Effector CD8-positive, alpha-beta T cell (primary cell): ENCODE measurements around the gene DDRGK1.
A peak's percentile ranks its signal among the peaks of the same experiment; 100 is the strongest.
"Not testable (repeated sequence)": the region's sequence is repeated elsewhere in the genome, so short reads cannot be mapped to it uniquely, and the experiment has no call there.

ENCODE experiments used
- DNase-seq: peaks from one replicate; lab custom pipeline; 2025; lab: John Stamatoyannopoulos, UW

The DDRGK1 gene

DNA sequence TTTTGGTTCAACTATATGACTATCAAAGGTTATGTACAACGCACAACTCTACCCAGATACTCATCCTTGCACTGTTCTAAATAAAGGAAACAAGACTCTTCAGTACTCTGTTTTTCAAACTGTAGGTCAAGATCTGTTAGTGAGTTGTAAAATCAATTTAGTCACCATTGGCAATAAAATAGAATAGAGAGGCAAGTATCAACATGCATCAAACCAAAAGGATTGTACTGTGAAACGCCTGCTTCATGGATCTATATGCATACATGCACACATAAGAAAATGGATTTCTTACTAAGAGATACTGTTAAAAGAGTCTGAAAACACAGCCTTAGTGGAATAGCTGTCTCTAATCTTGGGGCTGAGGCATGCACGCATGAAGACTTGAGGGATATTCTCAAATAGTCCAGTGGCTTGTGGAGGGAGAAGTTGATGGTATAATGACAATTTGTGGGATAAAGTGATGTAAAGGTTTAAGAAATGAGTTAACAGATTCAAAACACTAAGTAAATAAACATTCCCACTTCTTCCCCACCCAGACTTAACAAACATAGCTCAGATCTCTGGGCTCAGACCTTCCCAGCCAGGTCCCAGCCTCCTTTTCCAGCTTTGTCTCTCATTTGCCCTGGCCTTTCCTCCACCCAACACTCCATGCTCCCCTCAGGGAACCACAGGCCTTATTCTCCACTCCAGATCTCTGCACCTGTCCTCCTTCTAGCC lies 20.4 kb downstream of the DDRGK1 start:
- no peak for DNase-seq

DNA sequence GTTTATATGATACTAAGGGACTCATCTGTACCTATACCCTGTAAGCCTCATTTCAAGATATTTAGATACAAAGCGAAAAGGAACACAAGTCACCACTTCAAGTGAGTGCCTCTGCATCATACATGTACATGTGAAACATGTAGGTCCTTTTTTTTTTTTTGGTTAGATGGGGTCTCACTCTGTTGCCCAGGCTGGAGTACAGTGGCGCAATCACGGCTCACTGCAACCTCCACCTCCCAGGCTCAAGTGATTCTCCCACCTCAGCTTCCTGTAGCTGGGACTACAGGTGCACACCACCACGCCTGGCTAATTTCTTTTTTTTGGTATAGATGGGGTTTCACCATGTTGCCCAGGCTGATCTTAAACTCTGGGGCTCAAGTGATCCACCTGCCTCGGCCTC lies 22.1 kb downstream of the DDRGK1 start:
- not testable (repeated sequence) for DNase-seq

DNA sequence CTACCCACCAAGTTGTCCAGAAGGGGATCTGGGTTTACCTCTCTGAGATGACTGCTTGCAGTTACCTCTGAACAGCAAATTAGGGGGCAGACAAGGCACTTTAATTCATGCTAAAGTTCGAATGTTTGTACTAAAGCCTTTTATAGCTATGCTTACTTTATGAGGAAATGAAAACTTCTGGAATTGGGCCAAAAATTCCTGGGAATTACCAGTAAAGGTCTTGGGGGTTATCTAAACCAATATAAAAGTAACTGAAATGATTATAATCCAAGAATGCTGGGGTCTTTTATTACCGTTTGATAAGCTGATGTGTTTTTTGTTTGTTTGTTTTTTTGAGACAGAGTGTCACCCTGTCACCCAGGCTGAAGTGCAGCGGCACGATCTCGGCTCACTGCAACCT lies 23.2 kb downstream of the DDRGK1 start:
- no peak for DNase-seq

DNA sequence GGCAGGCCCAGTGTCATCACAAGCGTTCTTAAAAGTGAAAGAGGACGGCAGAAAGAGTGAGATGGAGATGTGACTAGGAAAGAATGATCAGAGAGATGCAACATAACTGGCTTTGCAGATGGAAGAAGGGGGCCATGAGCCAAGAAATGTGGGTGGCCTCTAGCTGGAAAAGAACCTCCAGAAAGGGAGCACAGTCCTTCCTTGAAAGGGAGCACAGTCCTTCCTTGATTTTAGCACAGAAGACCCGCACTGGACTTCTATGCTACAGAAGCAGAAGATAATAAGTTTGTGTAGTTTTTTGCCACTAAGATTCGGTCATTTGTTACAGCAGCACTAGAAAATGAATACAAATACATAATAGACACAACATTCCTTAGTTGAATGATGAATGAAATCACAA lies 24.2 kb downstream of the DDRGK1 start:
- DNase-seq, result no peak

DNA sequence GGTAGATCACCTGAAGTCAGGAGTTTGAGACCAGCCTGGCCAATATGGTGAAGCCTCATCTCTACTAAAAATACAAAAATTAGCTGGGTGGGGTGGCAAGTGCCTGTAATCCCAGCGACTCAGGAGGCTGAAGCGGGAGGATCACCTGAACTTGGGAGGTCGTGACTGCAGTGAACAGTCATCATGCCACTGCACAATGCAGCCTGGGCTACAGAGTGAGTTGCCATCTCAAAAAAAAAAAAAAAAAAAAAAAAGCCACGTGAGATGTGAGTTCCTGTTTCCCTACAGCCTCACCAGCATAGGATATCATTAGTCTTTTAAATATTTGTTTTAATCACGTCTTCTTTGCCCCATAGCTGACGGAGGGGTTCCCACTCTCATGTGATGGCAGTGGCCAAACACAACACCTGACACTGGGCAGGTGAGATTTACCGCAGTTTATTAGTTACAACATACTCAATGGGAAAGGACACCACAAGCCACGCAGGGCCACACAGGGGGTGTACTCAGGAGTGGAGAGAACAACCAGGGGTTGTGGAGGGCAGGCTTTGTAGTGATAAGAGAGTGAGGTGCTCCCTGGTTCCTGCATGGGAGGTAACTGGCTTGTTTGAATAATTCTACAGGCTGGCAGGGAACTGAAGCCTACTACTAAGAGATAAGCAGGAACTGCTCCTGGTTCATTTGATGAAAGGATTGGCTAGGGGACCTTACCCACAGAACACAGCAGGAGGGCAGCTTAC lies 26.6 kb downstream of the DDRGK1 start:
- no peak for DNase-seq

DNA sequence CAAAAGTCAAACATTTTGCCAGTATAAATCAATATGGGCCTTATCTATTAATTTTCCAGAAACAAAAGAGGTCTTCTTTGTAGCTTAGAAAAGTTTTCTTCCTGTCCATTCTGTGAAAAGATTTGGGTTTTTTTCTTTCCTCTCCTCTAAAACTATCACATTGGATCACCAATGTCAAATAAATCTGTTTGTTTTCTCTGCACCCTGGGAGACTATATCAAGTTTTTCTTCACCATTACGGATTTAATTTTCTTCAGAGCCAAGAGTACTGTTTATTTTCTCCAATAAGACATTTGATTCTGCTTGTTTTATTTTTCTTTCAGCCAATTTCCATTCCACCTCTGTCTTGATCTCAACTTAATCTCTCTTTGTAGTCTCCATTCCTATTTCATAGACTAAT lies 29.2 kb downstream of the DDRGK1 start:
- DNase-seq, result no peak

DNA sequence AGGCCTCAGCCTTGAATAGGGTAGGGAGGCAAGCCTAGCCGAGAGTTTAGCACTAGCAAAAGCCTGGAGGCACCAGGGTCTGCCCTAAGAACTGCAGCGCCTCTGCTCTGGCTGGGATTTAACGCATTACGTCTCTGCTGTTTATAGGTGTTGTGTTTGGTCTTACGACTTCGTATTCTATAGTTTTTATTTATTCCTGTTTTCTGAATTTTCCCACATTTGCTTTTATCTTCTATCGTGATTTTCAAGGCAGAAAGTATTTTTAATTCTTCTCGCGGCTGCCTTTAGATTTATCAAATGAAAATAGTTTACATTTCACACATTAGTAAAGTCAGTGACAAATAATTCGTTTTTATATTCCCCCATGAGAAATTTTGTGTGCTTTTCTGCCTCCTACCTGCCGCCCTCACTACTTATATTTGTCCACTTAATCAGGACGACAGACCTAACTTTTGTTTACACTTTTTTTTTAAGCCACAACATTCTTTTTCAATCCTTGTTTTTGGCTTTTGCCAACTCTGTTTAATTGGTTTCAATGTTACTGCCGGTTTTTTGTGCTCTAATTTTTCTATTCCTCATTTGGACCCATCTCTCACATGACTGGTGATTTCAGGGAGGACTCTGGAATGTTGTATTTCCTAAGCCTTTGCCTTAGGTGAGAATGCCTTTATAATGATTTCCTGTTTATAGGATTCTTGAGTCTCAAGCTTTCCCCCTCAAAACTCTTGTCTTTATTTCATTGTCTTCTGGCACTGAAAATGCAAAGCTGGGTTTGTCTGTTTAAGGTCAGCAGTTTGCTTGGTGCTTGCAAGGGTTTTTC lies 29.8 kb downstream of the DDRGK1 start:
- no peak for DNase-seq

DNA sequence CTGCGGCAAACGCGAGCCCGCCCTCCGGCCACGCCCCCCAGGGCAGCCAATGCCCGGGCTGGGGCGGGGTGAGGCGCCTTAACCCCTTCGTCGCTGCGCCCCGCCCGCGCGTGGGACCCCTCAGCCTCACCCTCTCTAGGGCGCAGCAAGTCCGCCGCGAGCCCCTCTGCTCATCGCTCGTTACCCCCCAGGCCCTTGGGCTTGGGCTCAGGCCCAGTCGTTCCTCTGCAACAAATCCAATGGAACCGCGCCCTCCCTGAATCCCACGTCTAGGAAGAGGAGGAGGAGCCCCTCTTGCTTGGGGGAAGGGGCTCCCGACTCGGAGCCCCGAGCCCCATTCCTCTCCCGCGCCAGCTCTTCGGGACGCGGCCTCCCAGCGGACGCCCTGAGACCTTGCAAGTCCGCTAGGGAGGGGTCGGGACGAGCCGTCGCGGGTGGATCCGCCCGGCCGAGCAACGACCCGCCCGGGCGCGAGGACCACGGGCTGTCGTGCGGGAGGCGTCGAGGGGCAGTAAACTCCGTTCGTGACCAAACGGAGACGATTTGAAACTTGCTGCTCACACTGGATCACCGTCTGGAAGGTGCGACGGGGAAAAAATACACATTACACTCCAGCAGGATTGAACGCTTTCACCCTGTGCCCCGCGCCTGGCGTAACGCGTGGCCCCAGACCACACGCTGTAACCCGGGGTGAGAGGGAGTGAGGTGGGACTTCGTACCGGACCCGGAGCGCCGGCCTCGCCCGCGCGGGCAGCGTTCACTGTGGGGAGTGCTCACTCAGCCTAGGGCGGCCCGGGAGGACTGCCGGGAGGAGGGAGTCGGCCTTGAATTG lies 30.7 kb downstream of the DDRGK1 start:
- peak; percentile 82 for DNase-seq

DNA sequence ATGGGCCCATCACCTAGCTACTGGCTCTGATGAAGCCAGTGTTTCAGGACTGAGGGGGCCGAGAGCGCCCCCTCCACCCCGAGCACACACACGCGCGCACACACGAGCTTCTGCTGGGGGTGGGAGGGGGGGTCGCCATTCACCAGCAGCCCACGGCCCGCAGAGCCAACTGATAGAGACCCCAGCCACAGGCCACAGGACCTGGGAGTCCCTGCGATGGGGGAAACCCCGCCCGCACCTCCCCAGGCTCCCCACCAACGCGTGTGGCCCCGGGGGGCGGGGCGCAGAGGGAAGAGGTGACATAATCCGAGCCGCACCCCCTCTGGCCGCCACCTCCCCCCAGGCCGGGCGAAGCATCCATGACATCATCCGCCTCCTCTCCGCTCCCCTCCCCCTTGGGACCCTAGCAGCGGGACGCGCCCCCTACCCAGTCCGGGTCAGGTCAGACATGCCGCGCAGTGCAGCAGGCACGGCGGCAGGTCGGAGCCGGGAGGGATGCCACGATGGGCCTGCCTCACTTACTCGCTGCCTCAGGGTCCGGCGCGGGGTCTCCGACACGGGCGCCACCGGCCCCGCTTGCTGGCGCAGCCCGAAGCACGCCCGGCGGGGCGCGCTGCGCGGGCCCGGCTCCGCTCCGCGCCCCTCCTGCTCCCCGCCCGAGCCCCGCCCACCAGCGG lies 31.4 kb downstream of the DDRGK1 start, which contains the start of gene LZTS3:
LZTS3 (minus strand) TSS at position 617 of the 677 bp plus-strand sequence. CDS start 6,386 bp downstream, outside the sequence.
- peak; percentile 87 for DNase-seq

DNA sequence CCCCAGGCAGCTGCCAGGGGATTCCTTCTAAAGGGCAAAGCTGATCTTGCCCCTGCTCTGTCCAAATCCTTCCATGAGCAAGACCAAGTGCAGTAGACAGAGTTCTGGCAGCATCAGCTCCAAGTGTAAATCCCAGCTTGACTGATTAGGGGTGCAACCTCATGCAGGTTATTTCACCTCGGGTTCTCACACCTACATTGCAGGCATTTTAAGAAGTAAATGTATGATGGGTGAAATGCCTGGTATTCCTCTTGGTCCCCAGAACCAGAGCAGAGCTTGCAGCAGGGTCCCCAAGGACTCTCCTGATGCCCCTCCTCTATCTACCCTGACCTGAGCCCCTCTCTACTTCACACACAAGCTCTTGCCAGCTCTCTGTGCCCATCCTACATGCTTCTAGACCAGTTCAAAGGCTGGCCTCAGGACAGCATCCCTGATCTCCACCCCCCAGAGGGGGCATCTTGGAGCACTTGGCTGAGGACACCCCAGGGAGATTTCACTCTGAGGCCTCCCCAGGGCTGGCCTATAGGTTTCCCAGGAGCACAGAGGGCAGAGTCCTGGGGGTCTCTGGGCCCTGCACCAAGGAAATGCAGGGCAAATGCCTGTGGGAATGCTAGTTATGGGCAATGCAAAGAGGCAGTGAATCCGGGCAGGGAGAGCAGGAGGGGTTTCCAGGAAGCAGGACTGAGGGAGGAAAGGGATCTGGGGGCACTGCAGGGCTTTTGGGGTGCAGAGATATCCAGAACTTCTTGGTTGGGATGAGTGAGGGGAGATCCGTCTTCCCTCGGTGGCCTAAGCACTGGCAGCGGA lies 32.2 kb downstream of the DDRGK1 start:
- DNase-seq, result no peak

DNA sequence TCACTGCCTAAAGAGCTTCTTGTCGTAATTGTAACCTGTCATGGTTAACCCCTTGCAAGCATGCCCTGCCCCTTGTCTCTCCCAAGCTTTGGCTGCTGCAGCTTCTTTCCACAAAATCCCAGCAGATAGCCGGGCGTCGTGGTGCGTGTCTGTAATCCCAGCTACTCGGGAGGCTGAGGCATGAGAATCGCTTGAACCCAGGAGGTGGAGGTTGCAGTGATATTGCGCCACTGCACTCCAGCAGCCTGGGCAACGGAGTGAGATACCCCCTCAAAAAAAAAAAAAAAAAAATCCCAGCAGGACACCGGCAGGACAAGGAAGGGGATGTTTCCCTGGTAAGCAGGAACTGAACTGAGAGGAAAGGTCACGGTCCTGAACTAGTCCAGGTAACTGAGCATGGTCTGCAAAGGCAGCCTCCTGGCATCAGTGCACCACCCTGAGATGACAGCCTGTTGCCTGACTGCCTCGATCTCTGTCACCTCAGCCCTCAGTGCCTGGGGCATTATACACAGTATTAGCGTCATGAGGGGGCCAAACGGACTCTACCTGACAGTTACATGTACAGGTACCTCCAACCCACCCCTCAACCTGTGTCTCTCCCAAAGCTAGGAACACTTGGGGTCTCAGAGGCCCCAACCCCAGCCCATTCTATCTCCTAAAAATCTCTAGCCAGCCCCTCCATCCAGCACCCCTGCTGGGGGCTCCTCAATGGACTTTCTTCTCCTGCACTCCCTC lies 32.9 kb downstream of the DDRGK1 start:
- DNase-seq, result no peak

DNA sequence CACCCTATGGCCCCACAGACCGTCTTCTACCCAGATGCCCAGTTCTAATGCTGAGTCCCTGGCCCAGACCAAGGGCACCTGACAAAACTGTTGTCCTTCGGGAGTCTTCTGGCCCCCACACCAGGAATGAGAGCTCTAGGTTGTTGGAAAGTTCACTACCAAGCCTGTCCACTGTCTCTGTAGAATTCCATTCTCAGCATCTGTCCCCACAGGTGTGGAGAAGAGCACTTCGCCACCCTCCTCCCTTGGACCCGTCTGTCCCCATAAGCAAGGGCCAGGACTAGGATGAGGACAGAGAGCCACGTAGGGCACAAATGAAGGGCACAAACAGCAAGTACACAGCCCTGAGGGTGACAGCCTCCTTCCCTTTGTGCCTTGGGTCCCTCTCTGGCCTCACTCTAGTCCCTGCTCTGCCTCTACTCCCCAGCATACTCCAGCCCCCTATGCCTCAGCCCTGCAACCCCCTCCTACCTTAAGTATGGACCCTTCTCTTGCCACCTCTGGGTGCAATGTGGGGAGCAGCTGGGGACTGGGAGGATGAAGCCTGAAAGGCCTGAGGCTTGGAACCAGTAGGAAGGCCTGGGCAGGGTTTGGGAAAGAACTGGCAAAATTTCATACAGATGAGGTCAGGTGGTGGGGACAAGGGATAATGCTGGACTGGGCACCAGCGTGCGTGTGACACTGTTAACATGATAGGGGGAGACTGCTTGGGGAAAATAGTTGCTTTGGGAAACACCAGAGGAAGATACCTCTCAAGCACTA lies 35.5 kb downstream of the DDRGK1 start:
- DNase-seq, result no peak

DNA sequence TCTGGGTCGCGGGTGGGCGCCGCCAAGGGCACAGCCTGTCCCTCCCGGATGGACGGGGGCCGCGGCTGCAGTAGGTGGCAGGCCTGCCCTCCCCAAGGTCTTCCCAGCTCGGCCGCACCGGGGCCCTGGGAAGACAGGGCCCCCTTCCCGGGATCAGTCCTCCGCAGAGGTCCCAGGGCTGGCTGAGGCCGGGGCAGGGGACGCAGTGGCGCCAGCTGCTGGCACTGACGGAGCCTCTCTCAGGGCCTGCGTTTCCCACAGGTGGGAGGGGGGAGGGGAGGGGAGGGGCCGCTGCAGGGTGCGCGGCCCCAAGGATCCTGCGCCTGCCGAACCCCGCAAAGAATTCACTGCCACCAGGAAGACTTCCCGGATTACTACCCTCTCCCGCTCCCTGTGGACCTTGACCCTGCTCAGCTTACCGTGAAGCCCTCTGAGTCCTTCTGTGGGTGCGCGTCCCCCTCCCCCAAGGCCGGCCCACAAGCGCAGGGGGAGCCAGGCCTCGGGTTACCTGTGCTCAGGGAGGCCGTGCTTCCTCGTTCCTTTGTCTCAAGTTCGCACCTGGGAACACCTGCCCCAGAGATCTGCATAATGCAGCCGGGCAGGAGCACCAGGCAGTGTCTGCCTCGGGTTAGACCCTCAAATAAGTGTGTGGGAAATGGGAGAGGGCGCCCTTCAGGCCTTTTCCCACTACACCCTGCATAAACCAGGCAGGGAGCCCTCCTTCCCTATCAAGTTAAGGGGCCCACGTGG lies 36.2 kb downstream of the DDRGK1 start:
- DNase-seq, result no peak

DNA sequence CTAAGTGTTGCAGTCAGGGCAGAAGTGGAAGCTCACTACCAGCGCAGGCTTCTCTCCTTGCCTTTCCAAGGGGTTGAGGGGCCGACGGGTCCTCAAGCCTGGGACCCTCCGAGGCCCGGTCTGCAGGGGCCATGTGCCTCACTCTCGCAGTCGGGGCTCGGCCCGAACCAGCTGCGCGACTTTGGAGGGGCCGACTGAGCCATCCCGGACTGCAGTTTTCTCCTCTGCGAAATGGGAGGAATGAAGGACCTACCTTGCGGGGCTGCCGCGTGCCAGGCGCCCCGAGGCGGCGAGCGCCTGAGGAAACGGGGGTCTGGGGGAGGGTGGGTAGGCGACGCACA lies 36.8 kb downstream of the DDRGK1 start:
- no peak for DNase-seq

DNA sequence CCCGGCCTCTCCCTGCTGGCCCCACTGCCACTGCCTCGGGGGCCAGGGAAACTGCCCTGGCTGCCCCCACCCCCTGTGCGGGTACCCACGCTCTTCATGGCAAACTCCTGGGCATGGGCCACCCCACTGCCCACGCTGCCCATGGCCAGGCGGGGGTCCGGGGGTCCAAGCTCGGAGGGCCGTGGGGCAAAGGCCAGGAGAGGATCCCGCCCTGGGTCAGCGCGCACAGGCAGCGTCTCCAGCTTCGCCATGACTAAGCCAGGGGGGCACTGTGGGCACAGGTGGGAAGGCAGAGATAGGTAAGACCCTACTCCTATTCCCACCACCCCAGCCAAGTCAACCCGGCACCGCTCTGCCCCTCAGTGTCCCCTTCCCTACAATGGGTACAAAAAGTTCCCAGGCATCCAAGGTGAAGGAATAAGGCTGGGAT lies 37.6 kb downstream of the DDRGK1 start:
- DNase-seq, result no peak

DNA sequence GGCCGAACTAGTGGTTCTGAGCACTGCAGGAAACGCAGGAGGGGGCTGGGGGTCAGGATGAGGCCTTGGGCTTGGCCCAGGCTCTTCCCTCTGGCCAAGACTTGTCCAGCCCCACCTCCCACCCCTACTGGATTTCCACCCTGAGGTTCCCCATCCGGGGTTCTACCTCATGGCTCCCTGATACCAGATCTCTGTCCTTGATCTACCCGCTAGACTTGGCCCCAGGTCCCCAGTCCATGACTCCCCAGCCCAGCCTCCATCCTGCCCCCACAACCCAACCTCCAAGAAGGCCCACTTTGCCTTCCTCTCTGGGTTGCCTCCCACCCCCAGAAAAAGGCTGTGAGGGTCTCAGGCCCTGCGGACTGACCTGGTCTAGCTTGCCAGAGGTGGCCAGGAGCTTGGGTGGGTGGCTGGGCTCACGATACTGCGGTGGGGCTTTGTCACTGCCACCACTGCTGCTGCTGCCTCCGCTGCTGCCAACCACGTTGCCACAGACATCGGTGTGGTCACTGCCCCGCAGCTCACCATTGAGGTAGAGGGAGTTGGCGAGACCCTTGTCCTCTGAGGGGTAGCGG lies 38.1 kb downstream of the DDRGK1 start:
- no peak for DNase-seq

DNA sequence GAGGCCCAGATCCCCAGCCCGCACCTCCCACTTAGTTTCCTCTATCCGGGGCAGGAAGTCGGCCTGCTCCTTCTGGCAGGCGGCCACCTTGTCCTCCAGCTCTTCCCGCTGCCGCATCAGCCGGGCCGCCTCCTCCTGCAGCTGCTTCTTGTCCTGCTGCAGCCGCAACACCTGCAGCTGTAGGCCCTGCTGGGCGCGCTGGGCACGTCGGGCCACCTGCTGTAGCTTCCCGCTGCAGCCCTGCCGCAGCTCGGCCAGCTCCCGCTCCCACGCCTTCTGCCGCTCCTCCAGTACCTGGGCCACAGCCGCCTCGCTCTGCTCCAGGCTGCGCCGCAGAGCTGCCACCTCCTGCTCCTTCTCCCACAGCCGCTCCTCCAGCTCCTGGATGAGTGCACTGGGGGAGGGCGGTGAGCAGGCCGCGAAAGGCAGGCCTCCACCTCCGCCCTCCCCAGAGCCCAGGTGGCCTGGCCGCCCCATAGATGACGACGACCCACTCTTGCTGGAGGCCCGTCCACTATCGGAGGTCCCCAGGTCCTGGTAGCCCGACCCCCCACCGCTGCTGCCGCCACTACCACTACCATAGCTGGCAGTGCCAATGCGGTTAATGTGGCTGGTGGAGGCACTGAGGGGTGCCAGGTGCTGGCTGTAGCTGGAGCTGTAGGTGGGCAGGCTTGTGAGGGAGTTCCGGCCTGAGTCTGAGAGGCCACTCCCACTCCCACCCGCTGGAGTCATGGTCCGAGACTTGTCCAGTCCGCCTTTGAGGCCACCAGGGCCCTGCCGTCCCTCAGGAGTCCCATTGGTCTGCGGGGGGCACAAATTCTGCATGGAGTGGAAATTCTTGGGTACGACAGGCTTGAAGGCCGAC lies 38.8 kb downstream of the DDRGK1 start:
- no peak for DNase-seq
